Large intestine (tissue), 3 donors: ENCODE measurements around the gene FAP. TPM values are rescaled to one million over a fixed set of nuclear protein-coding genes. Genes with fewer than 3 reads are reported as not detected.

ENCODE experiments used
- DNase-seq, 2 donors: peaks; one replicate each; pipeline versions ENCODE4 v3.0.0 to v3.0.0-alpha.2; 2013
- H3K27ac ChIP-seq: one replicate; pipeline ENCODE4 v1.5.1; 2013; ENCODE audit warnings: low read length
- H3K27me3 ChIP-seq: 2 replicates; pipeline ENCODE4 v1.6.1; 2013; ENCODE audit warnings: low read length; ENCODE audit not compliant: control insufficient read depth, insufficient read depth
- H3K36me3 ChIP-seq: 2 replicates; pipeline ENCODE4 v1.6.1; 2013; ENCODE audit warnings: low read length; ENCODE audit not compliant: control insufficient read depth, insufficient read depth
- H3K4me1 ChIP-seq: one replicate; pipeline ENCODE4 v1.6.1; 2013; ENCODE audit warnings: low read length; ENCODE audit not compliant: control insufficient read depth, insufficient read depth
- H3K4me3 ChIP-seq: one replicate; pipeline ENCODE4 v1.5.1; 2013; ENCODE audit warnings: low read length
- H3K9me3 ChIP-seq: one replicate; pipeline ENCODE4 v1.6.1; 2013; ENCODE audit warnings: mild to moderate bottlenecking, low read depth, low read length, moderate library complexity; ENCODE audit not compliant: control insufficient read depth
- WGBS: methylation state at CpG from one replicate; pipeline ENCODE4 v1.1.5; 2013; ENCODE audit warnings: low lambda C conversion rate; ENCODE audit not compliant: insufficient coverage; 5-methylcytosine and 5-hydroxymethylcytosine counted together
- polyA plus RNA-seq: library from polyadenylated mRNA; unstranded; fragments of 120-200 nt; gene quantifications from one replicate; pipeline ENCODE4 v1.2.1, GENCODE V29; 2013

FAP gene
- polyA plus RNA-seq, 1 donor: 10.6 TPM

GRCh38 chr2:162149466-162149865, 93.8 kb downstream of the FAP start:
- Histone ChIP-seq H3K27me3 (peaks cover 17% of the 10 kb centered on the region), H3K4me3 (no peak overlapping the region), H3K27ac (no peak overlapping the region), H3K9me3 (no peaks in the 10 kb centered on the region), H3K36me3 (no peaks in the 10 kb centered on the region), H3K4me1 (no peaks in the 10 kb centered on the region)
- WGBS: 71% methylated on average over 2 of the region's 2 CpGs
- DNase-seq: no peak

GRCh38 chr2:162148956-162149355, 94.3 kb downstream of the FAP start:
- WGBS: no CpG with 5 or more reads among the region's 3 CpGs
- no peak for DNase-seq
- Histone ChIP-seq H3K9me3 (no peaks in the 10 kb centered on the region), H3K4me1 (no peaks in the 10 kb centered on the region), H3K27ac (no peak overlapping the region), H3K36me3 (no peaks in the 10 kb centered on the region), H3K4me3 (no peak overlapping the region), H3K27me3 (peaks cover 17% of the 10 kb centered on the region)

- DNase-seq: no peak
- H3K4me1 ChIP-seq: no peaks in the 10 kb centered on the region
- no peak overlapping the region for H3K4me3 ChIP-seq
- H3K36me3 ChIP-seq: no peaks in the 10 kb centered on the region
- 83% methylated on average over 1 of the region's 4 CpGs for WGBS
- no peak overlapping the region for H3K27ac ChIP-seq
- H3K9me3 ChIP-seq: no peaks in the 10 kb centered on the region
- H3K27me3 ChIP-seq: peaks cover 6% of the 10 kb centered on the region
Observed at GRCh38 chr2:162143969-162144368, 99.3 kb downstream of the FAP start.

GRCh38 chr2:162138310-162138709, 104.9 kb downstream of the FAP start:
- DNase-seq: no peak
- no peaks in the 10 kb centered on the region for H3K36me3 ChIP-seq
- no peaks in the 10 kb centered on the region for H3K4me1 ChIP-seq
- H3K27ac ChIP-seq: no peak overlapping the region
- no peak overlapping the region for H3K4me3 ChIP-seq
- peaks cover 3% of the 10 kb centered on the region for H3K27me3 ChIP-seq
- no peaks in the 10 kb centered on the region for H3K9me3 ChIP-seq

- H3K4me3 ChIP-seq: no peak overlapping the region
- H3K27ac ChIP-seq: no peak overlapping the region
- WGBS: no CpG with 5 or more reads among the region's 2 CpGs
- DNase-seq: no peak
- H3K9me3 ChIP-seq: no peaks in the 10 kb centered on the region
- no peaks in the 10 kb centered on the region for H3K36me3 ChIP-seq
- no peaks in the 10 kb centered on the region for H3K4me1 ChIP-seq
- H3K27me3 ChIP-seq: no peaks in the 10 kb centered on the region
Observed at GRCh38 chr2:162127422-162127821, 115.8 kb downstream of the FAP start.

GRCh38 chr2:162126527-162126926, 116.7 kb downstream of the FAP start:
- no peaks in the 10 kb centered on the region for H3K9me3 ChIP-seq
- no peaks in the 10 kb centered on the region for H3K27me3 ChIP-seq
- DNase-seq: no peak
- no peaks in the 10 kb centered on the region for H3K4me1 ChIP-seq
- WGBS: no CpG with 5 or more reads among the region's 2 CpGs
- no peak overlapping the region for H3K27ac ChIP-seq
- no peaks in the 10 kb centered on the region for H3K36me3 ChIP-seq
- no peak overlapping the region for H3K4me3 ChIP-seq

- no peaks in the 10 kb centered on the region for H3K27me3 ChIP-seq
- no peak overlapping the region for H3K4me3 ChIP-seq
- WGBS: no CpG with 5 or more reads among the region's 1 CpG
- H3K36me3 ChIP-seq: no peaks in the 10 kb centered on the region
- no peak for DNase-seq
- no peaks in the 10 kb centered on the region for H3K9me3 ChIP-seq
- H3K4me1 ChIP-seq: no peaks in the 10 kb centered on the region
- H3K27ac ChIP-seq: no peak overlapping the region
Observed at GRCh38 chr2:162126111-162126519, 117.1 kb downstream of the FAP start.

- Histone ChIP-seq H3K27me3 (no peaks in the 10 kb centered on the region), H3K36me3 (no peaks in the 10 kb centered on the region), H3K27ac (no peak overlapping the region), H3K4me3 (no peak overlapping the region), H3K9me3 (no peaks in the 10 kb centered on the region), H3K4me1 (no peaks in the 10 kb centered on the region)
- no peak for DNase-seq
- 80% methylated on average over 1 of the region's 2 CpGs for WGBS
Observed at GRCh38 chr2:162125138-162125537, 118.1 kb downstream of the FAP start.

- Histone ChIP-seq H3K27ac (no peak overlapping the region), H3K4me3 (no peak overlapping the region), H3K9me3 (no peaks in the 10 kb centered on the region), H3K36me3 (no peaks in the 10 kb centered on the region), H3K27me3 (no peaks in the 10 kb centered on the region), H3K4me1 (no peaks in the 10 kb centered on the region)
- 8% methylated on average over 5 of the region's 9 CpGs for WGBS
- DNase-seq: peak in 1 of 2 donors; percentile 28
Observed at GRCh38 chr2:162123806-162124758, 119.2 kb downstream of the FAP start.
